ENCODE measurements around the gene SLC5A2. TPM values are rescaled to one million over a fixed set of nuclear protein-coding genes. Genes with fewer than 3 reads are reported as not detected.

Gene SLC5A2
- total RNA-seq, 1 donor from 2014 or later = 3.1 TPM

DNA sequence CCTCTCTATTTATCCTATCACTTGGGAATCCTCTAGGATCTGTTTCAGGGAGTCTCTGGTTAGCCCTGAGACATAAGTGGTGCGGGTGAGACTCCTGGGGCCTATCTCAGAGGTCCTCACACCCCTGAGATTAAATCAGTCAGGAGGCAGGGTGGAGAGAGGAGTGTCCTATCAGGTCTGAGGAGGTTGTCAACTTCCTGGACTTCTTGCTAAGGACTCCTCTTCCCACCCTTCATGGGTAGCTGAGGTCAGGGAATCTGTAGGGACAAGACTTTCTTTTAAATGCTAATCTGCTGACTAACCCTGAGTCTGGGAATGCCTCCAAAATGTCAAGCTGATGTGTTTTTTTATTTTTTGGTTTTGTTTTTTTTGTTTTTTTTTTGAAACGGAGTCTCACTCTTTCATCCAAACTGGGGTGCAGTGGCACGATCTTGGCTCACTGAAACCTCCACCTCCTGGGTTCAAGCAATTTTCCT lies 30.3 kb upstream of the SLC5A2 start:
- Histone ChIP-seq H3K4me1 (peaks cover 54% of the 10 kb centered on the region), H3K36me3 (no peaks in the 10 kb centered on the region), H3K9me3 (no peaks in the 10 kb centered on the region), H3K27ac (peak overlapping the region; percentile 58), H3K4me3 (no peak overlapping the region), H3K27me3 (no peaks in the 10 kb centered on the region)
- ATAC-seq = no peak
- intact Hi-C loops (cut with DNase I) = no loop called here
- TF ChIP-seq, protein P1, sequence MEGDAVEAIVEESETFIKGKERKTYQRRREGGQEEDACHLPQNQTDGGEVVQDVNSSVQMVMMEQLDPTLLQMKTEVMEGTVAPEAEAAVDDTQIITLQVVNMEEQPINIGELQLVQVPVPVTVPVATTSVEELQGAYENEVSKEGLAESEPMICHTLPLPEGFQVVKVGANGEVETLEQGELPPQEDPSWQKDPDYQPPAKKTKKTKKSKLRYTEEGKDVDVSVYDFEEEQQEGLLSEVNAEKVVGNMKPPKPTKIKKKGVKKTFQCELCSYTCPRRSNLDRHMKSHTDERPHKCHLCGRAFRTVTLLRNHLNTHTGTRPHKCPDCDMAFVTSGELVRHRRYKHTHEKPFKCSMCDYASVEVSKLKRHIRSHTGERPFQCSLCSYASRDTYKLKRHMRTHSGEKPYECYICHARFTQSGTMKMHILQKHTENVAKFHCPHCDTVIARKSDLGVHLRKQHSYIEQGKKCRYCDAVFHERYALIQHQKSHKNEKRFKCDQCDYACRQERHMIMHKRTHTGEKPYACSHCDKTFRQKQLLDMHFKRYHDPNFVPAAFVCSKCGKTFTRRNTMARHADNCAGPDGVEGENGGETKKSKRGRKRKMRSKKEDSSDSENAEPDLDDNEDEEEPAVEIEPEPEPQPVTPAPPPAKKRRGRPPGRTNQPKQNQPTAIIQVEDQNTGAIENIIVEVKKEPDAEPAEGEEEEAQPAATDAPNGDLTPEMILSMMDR (IDR thresholded peaks at IDR 0.05) = no peak
- no peak for DNase-seq

GRCh38 chr16:31453255-31454204 lies 29.4 kb upstream of the SLC5A2 start:
- ATAC-seq (peak; percentile 22), DNase-seq (peak; percentile 70)
- H3K27ac ChIP-seq = peak overlapping the region; percentile 36
- TF ChIP-seq, protein P1 (IDR thresholded peaks at IDR 0.05) = no peak
- no peaks in the 10 kb centered on the region for H3K9me3 ChIP-seq
- H3K27me3 ChIP-seq = no peaks in the 10 kb centered on the region
- H3K4me1 ChIP-seq = peaks cover 58% of the 10 kb centered on the region
- intact Hi-C loops (cut with DNase I) = no loop called here
- H3K36me3 ChIP-seq = no peaks in the 10 kb centered on the region
- no peak overlapping the region for H3K4me3 ChIP-seq

DNA sequence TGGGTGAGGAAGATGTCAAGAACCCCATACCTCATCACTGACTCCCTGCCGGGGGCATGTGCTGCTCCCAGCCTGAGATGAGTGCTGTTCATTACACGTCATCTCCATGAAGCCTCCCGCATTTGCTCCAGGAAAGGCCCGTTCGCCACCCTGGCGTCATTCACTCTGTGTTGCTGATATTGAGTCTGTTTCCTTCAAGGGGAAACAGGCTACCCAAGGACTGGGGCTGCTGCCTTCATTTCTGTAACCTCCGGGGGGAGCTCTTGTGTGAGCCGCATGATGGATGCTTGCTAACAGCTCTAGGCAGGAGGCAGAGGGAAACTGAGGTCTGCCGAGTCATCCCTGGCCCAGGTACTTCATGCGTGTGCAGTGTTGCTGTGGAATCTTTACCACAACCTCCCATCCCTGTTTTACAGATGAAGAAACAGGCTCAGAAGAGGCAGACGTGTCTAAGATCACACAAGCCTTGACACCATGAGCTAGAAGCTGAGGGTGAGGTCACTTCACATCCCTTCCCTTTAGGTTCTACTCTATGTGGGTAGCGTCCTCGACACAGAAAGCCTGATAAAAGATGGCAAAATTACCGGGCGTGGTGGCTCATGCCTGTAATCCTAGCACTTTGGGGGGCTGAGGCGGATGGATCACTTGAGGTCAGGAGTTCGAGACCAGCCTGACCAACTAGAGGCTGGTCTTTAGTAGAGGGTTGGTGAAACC lies 27.2 kb upstream of the SLC5A2 start:
- Histone ChIP-seq H3K9me3 (no peaks in the 10 kb centered on the region), H3K27me3 (no peaks in the 10 kb centered on the region), H3K36me3 (no peaks in the 10 kb centered on the region), H3K27ac (no peak overlapping the region), H3K4me1 (peaks cover 66% of the 10 kb centered on the region), H3K4me3 (no peak overlapping the region)
- intact Hi-C loops (cut with DNase I) = no loop called here
- no peak for ATAC-seq
- TF ChIP-seq, protein P1 (IDR thresholded peaks at IDR 0.05) = peak; percentile 28
- DNase-seq = peak; percentile 37

DNA sequence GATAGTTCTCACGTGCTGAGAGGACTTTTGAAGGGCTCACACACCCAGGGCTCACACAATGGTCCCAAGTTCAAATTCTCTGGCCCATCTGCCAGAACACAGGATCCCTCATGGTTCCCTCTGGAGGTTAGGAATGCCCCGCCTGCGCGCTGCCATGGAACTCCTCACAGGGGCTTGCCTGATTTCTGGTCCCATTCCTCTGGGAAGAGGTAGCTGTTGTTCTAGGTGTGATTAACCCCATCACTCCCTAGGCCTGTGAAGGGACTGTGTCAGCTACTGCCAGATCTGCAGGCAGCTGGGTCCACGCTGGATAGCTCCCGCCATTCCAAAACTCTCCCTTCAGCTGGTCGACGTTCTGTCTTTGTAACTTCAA lies 25.9 kb upstream of the SLC5A2 start:
- Histone ChIP-seq H3K4me3 (no peak overlapping the region), H3K27me3 (no peaks in the 10 kb centered on the region), H3K4me1 (peaks cover 63% of the 10 kb centered on the region)

GRCh38 chr16:31458073-31458843 lies 24.7 kb upstream of the SLC5A2 start:
- Histone ChIP-seq H3K9me3 (no peaks in the 10 kb centered on the region), H3K4me3 (peak overlapping the region; percentile 94), H3K4me1 (peaks cover 53% of the 10 kb centered on the region), H3K36me3 (peaks cover 14% of the 10 kb centered on the region), H3K27ac (peak overlapping the region; percentile 100), H3K27me3 (no peaks in the 10 kb centered on the region)
- intact Hi-C loops (cut with DNase I) = no loop called here
- DNase-seq = peak; percentile 85
- TF ChIP-seq, protein P1 (IDR thresholded peaks at IDR 0.05) = no peak
- peak; percentile 3 for ATAC-seq

More for the DNA sequence above, 25.9 kb upstream of the SLC5A2 start:
- Histone ChIP-seq H3K36me3 (peaks cover 1% of the 10 kb centered on the region), H3K27ac (no peak overlapping the region), H3K9me3 (no peaks in the 10 kb centered on the region)
- intact Hi-C loops (cut with DNase I) = no loop called here
- DNase-seq = peak; percentile 35
- ATAC-seq = no peak
- TF ChIP-seq, protein P1 (IDR thresholded peaks at IDR 0.05) = no peak

Data from upper lobe of right lung (tissue), 1 donor.